Measurements from ENCODE around the gene ARL9.
"Not testable (repeated sequence)": the region's sequence is repeated elsewhere in the genome, so short reads cannot be mapped to it uniquely, and the experiment has no call there.

The ARL9 gene

GRCh38 chr4:56505269-56506130 lies at the start of gene ARL9:
Gene ARL9, plus strand, starts transcription at chr4:56505791. Its CDS starts 72 bp downstream, at chr4:56505863.
- DNase-seq (ENCODE audit: low spot score) = peak; percentile 53
- TF ChIP-seq, protein P1, sequence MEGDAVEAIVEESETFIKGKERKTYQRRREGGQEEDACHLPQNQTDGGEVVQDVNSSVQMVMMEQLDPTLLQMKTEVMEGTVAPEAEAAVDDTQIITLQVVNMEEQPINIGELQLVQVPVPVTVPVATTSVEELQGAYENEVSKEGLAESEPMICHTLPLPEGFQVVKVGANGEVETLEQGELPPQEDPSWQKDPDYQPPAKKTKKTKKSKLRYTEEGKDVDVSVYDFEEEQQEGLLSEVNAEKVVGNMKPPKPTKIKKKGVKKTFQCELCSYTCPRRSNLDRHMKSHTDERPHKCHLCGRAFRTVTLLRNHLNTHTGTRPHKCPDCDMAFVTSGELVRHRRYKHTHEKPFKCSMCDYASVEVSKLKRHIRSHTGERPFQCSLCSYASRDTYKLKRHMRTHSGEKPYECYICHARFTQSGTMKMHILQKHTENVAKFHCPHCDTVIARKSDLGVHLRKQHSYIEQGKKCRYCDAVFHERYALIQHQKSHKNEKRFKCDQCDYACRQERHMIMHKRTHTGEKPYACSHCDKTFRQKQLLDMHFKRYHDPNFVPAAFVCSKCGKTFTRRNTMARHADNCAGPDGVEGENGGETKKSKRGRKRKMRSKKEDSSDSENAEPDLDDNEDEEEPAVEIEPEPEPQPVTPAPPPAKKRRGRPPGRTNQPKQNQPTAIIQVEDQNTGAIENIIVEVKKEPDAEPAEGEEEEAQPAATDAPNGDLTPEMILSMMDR (IDR thresholded peaks at IDR 0.05; ENCODE audit: extremely low read depth, insufficient read depth, missing control alignments) = no peak
- in situ Hi-C loops (cut with MboI; ENCODE audit: low pct_unique_long_range_greater_than_20kb, low sequenced_read_pairs, unreplicated experiment) = no loop called here

- in situ Hi-C loops (cut with MboI; ENCODE audit: low pct_unique_long_range_greater_than_20kb, low sequenced_read_pairs, unreplicated experiment) = no loop called here
- DNase-seq (ENCODE audit: low spot score) = no peak
- TF ChIP-seq, protein P1 (IDR thresholded peaks at IDR 0.05; ENCODE audit: extremely low read depth, insufficient read depth, missing control alignments) = no peak
Observed at GRCh38 chr4:56460085-56460484, 45.5 kb upstream of the ARL9 start.

DNA sequence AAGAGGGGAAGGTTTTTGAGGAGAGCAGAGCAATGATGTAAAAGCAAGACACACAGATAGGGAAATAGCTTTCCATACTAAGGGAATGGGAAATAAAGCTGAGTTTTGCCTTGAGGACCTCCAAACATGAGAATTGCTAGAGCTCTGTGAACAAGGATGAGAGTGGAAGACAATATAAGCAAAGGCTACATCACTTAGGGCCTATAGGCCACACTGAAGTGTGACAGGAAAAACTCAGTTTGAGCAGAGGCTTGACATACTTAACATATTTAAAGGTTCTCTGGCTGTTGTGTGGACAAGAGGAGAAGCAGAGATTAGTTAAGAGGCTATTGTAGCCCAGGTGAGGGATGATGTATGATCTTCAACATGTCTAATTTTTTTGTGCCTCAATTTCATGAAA lies 43.4 kb upstream of the ARL9 start:
- TF ChIP-seq, protein P1 (IDR thresholded peaks at IDR 0.05; ENCODE audit: extremely low read depth, insufficient read depth, missing control alignments) = no peak
- DNase-seq (ENCODE audit: low spot score) = no peak
- in situ Hi-C loops (cut with MboI; ENCODE audit: low pct_unique_long_range_greater_than_20kb, low sequenced_read_pairs, unreplicated experiment) = no loop called here

GRCh38 chr4:56463711-56464110 lies 41.9 kb upstream of the ARL9 start:
- DNase-seq (ENCODE audit: low spot score) = no peak
- in situ Hi-C loops (cut with MboI; ENCODE audit: low pct_unique_long_range_greater_than_20kb, low sequenced_read_pairs, unreplicated experiment) = no loop called here
- TF ChIP-seq, protein P1 (IDR thresholded peaks at IDR 0.05; ENCODE audit: extremely low read depth, insufficient read depth, missing control alignments) = no peak

DNA sequence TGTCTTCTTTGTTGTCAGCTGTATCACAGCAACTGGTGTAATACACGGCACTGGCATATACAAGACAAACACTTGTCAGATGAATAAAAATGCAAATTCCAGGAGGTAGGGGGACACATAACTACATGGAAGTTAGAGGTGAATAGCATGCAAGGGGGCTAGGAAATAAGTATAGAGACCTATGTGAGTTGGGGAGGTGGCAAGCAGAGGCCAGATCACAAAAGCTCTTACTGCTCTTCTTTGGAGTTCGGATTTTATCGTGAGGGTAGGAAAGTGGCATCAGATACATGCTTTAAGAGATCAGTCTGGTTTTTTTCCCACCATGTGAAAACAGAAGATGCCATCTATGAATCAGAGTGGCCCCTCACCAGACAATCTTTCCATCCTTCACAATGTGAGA lies 41.0 kb upstream of the ARL9 start:
- TF ChIP-seq, protein P1 (IDR thresholded peaks at IDR 0.05; ENCODE audit: extremely low read depth, insufficient read depth, missing control alignments) = no peak
- DNase-seq (ENCODE audit: low spot score) = no peak
- in situ Hi-C loops (cut with MboI; ENCODE audit: low pct_unique_long_range_greater_than_20kb, low sequenced_read_pairs, unreplicated experiment) = no loop called here

GRCh38 chr4:56465599-56466295 lies 39.8 kb upstream of the ARL9 start:
- DNase-seq (ENCODE audit: low spot score) = no peak
- in situ Hi-C loops (cut with MboI; ENCODE audit: low pct_unique_long_range_greater_than_20kb, low sequenced_read_pairs, unreplicated experiment) = no loop called here
- TF ChIP-seq, protein P1 (IDR thresholded peaks at IDR 0.05; ENCODE audit: extremely low read depth, insufficient read depth, missing control alignments) = no peak

DNA sequence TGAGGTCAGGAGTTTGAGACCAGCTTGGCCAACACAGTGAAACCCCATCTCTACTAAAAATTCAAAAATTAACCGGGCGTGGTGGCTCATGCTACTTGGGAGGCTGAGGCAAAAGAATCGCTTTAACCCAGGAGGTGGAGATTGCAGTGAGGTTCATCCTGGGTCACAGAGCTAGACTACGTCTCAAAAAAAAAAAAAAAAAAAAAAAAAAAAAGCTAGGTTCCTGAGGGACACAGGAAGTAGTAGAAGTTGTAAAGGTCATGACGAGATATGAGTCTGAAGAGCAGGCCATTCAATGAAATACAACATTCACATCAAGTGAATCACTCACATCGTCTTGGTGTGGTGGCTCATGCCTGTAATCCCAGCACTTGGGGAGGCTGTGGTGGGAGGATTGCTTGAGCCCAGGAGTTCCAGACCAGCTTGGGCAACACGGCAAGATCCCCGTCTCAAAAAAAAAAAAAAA lies 39.3 kb upstream of the ARL9 start:
- peak; percentile 31 for DNase-seq (ENCODE audit: low spot score)
- in situ Hi-C loops (cut with MboI; ENCODE audit: low pct_unique_long_range_greater_than_20kb, low sequenced_read_pairs, unreplicated experiment) = not testable (repeated sequence)
